Measurements from ENCODE around the gene PLA2G6. TPM values are rescaled to one million over a fixed set of nuclear protein-coding genes. Genes with fewer than 3 reads are reported as not detected.
"Not testable (repeated sequence)": the region's sequence is repeated elsewhere in the genome, so short reads cannot be mapped to it uniquely, and the experiment has no call there.

The PLA2G6 gene
- total RNA-seq, 5 donors from 2014 or later (not counting 1 experiment from before 2014, with no cell fraction given), result 93.6 to 197 (median 162) TPM

GRCh38 chr22:38153821-38154562 lies 27.6 kb downstream of the PLA2G6 start:
- Mint-ChIP-seq H3K36me3 (peaks cover 27% of the 10 kb centered on the region), H3K9me3 (no peaks in the 10 kb centered on the region), H3K4me1 (peaks cover 5 to 23% (median 18%) of the 10 kb centered on the region in 3 donors), H3K27me3 (no peaks in the 10 kb centered on the region), H3K27ac (no peak overlapping the region), H3K4me3 (no peak overlapping the region)
- ChIA-PET POLR2A (no interaction called here), CTCF (no interaction called here)
- Histone ChIP-seq H3K27me3 (replicated peaks in 1 of 2; ENCODE audit: control insufficient read depth in 2 of 2, extremely low read depth in 1 of 2, insufficient read depth in 2 of 2, low read length in 1 of 2) (no peaks in the 10 kb centered on the region), H3K9me3 (no peaks in the 10 kb centered on the region), H3K4me1 (ENCODE audit: control insufficient read depth in 1 of 2, extremely low read depth in 1 of 2, insufficient read depth in 2 of 2, low read length in 2 of 2) (no peaks in the 10 kb centered on the region), H3K36me3 (ENCODE audit: control insufficient read depth in 2 of 2, extremely low read depth in 1 of 2, insufficient read depth in 1 of 2, low read length in 1 of 2) (peaks cover 2 to 3% of the 10 kb centered on the region in 2 donors), H3K4me3 (ENCODE audit: control insufficient read depth in 1 of 2, extremely low read depth in 1 of 2, low read length in 1 of 2) (no peak overlapping the region), H3K27ac (ENCODE audit: low read length) (no peak overlapping the region)
- 88% methylated on average over 1 of the region's 4 CpGs for WGBS (ENCODE audit: insufficient coverage)
- ATAC-seq (replicated peaks in 1 of 4), result no peak
- no peak for DNase-seq

GRCh38 chr22:38151126-38151500 lies 30.5 kb downstream of the PLA2G6 start:
- no peaks in the 10 kb centered on the region for H3K27me3 ChIP-seq (replicated peaks in 1 of 2; ENCODE audit: control insufficient read depth in 2 of 2, extremely low read depth in 1 of 2, insufficient read depth in 2 of 2, low read length in 1 of 2)
- Mint-ChIP-seq H3K36me3 (peaks cover 28% of the 10 kb centered on the region), H3K27me3 (no peaks in the 10 kb centered on the region), H3K4me3 (no peak overlapping the region), H3K4me1 (peaks cover 20 to 24% (median 22%) of the 10 kb centered on the region in 3 donors), H3K9me3 (no peaks in the 10 kb centered on the region), H3K27ac (no peak overlapping the region)
- peaks cover 3 to 10% of the 10 kb centered on the region in 2 experiments for H3K4me1 ChIP-seq (ENCODE audit: control insufficient read depth in 1 of 2, extremely low read depth in 1 of 2, insufficient read depth in 2 of 2, low read length in 2 of 2)
- CTCF ChIA-PET, result no interaction called here
- DNase-seq, result no peak
- 98% methylated on average over 8 of the region's 8 CpGs for WGBS (ENCODE audit: insufficient coverage)
- ATAC-seq (replicated peaks in 1 of 4), result no peak
- no peak overlapping the region for H3K4me3 ChIP-seq (ENCODE audit: control insufficient read depth in 1 of 2, extremely low read depth in 1 of 2, low read length in 1 of 2)
- H3K36me3 ChIP-seq (ENCODE audit: control insufficient read depth in 2 of 2, extremely low read depth in 1 of 2, insufficient read depth in 1 of 2, low read length in 1 of 2), result peaks cover 2 to 3% of the 10 kb centered on the region in 2 donors
- H3K27ac ChIP-seq (ENCODE audit: low read length), result no peak overlapping the region
- POLR2A ChIA-PET, result interaction anchor here in 1 of 2 donors (0.6 kb wide), 1 partner anchor 16 kb away, joined by 3 read pairs; no protein-coding TSS in a partner anchor
- H3K9me3 ChIP-seq, result no peaks in the 10 kb centered on the region

DNA sequence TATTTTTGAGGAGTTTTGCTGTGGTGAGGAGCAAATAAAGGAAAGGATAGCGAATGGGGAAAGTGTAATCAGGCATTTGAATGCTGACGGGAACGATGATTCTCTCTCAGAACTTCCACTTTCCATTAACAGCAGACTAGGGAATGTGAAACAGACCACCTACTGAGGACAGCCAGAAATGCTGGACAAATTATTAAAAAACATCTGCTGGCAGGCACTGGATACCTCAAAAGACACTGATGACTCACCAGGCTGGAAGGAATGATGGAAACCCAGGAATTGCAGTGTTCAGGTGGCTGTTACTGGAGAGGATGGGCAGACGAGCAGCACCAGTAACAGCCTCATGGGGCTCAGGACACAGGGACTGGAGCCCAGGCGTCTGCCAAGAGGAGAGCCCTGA lies 33.4 kb downstream of the PLA2G6 start:
- peaks cover 23% of the 10 kb centered on the region for H3K36me3 Mint-ChIP-seq
- H3K27me3 ChIP-seq (replicated peaks in 1 of 2; ENCODE audit: control insufficient read depth in 2 of 2, extremely low read depth in 1 of 2, insufficient read depth in 2 of 2, low read length in 1 of 2), result no peaks in the 10 kb centered on the region
- H3K9me3 Mint-ChIP-seq, result no peaks in the 10 kb centered on the region
- H3K27ac Mint-ChIP-seq, result no peak overlapping the region
- 100% methylated on average over 2 of the region's 5 CpGs for WGBS (ENCODE audit: insufficient coverage)
- CTCF ChIA-PET, result no interaction called here
- peaks cover 3 to 21% of the 10 kb centered on the region in 2 experiments for H3K4me1 ChIP-seq (ENCODE audit: control insufficient read depth in 1 of 2, extremely low read depth in 1 of 2, insufficient read depth in 2 of 2, low read length in 2 of 2)
- DNase-seq, result no peak
- H3K27ac ChIP-seq (ENCODE audit: low read length), result no peak overlapping the region
- ATAC-seq (replicated peaks in 1 of 4), result no peak
- H3K27me3 Mint-ChIP-seq, result no peaks in the 10 kb centered on the region
- no peaks in the 10 kb centered on the region for H3K9me3 ChIP-seq
- peaks cover 22 to 24% (median 22%) of the 10 kb centered on the region in 3 donors for H3K4me1 Mint-ChIP-seq
- peaks cover 0 to 4% of the 10 kb centered on the region in 2 donors for H3K36me3 ChIP-seq (ENCODE audit: control insufficient read depth in 2 of 2, extremely low read depth in 1 of 2, insufficient read depth in 1 of 2, low read length in 1 of 2)
- no peak overlapping the region for H3K4me3 ChIP-seq (ENCODE audit: control insufficient read depth in 1 of 2, extremely low read depth in 1 of 2, low read length in 1 of 2)
- POLR2A ChIA-PET, result no interaction called here
- no peak overlapping the region for H3K4me3 Mint-ChIP-seq

DNA sequence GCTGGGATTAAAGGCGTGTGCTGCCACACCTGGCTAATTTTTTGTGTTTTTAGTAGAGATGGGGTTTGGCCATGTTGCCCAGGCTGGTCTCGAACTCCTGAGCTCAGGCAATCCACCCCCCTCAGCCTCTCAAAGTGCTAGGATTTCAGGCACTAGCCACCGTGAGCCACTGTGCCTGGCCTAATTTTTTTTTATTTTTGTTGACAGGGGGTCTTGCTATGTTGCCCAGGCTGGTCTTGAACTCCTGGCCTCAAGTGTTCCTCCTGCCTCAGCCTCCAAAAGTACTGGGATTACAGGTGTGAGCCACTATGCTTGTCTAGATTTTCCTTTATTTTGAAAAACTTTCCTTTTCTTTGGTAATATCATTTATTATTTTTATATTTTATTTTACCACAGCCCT lies 35.5 kb downstream of the PLA2G6 start:
- ATAC-seq (replicated peaks in 1 of 4); H3K9me3 Mint-ChIP-seq; H3K4me3 Mint-ChIP-seq; H3K9me3 ChIP-seq; CTCF ChIA-PET; POLR2A ChIA-PET; H3K27ac Mint-ChIP-seq; H3K27me3 ChIP-seq (replicated peaks in 1 of 2; ENCODE audit: control insufficient read depth in 2 of 2, extremely low read depth in 1 of 2, insufficient read depth in 2 of 2, low read length in 1 of 2); H3K36me3 ChIP-seq (ENCODE audit: control insufficient read depth in 2 of 2, extremely low read depth in 1 of 2, insufficient read depth in 1 of 2, low read length in 1 of 2); H3K27ac ChIP-seq (ENCODE audit: low read length); H3K27me3 Mint-ChIP-seq; H3K4me3 ChIP-seq (ENCODE audit: control insufficient read depth in 1 of 2, extremely low read depth in 1 of 2, low read length in 1 of 2); DNase-seq: not testable (repeated sequence)
- H3K36me3 Mint-ChIP-seq, result peaks cover 23% of the 10 kb centered on the region
- H3K4me1 Mint-ChIP-seq, result peaks cover 18 to 26% (median 25%) of the 10 kb centered on the region in 3 donors
- no CpG with 5 or more reads among the region's 3 CpGs for WGBS (ENCODE audit: insufficient coverage)
- peaks cover 3 to 27% of the 10 kb centered on the region in 2 experiments for H3K4me1 ChIP-seq (ENCODE audit: control insufficient read depth in 1 of 2, extremely low read depth in 1 of 2, insufficient read depth in 2 of 2, low read length in 2 of 2)

GRCh38 chr22:38144025-38144405 lies 37.6 kb downstream of the PLA2G6 start:
- WGBS (ENCODE audit: insufficient coverage), result 96% methylated on average over 5 of the region's 5 CpGs
- POLR2A ChIA-PET, result no interaction called here
- Histone ChIP-seq H3K9me3 (no peaks in the 10 kb centered on the region), H3K27ac (ENCODE audit: low read length) (peak overlapping the region; percentile 38), H3K4me3 (ENCODE audit: control insufficient read depth in 1 of 2, extremely low read depth in 1 of 2, low read length in 1 of 2) (no peak overlapping the region), H3K36me3 (ENCODE audit: control insufficient read depth in 2 of 2, extremely low read depth in 1 of 2, insufficient read depth in 1 of 2, low read length in 1 of 2) (peaks cover 9 to 10% of the 10 kb centered on the region in 2 donors), H3K4me1 (ENCODE audit: control insufficient read depth in 1 of 2, extremely low read depth in 1 of 2, insufficient read depth in 2 of 2, low read length in 2 of 2) (peaks cover 3 to 27% of the 10 kb centered on the region in 2 experiments), H3K27me3 (replicated peaks in 1 of 2; ENCODE audit: control insufficient read depth in 2 of 2, extremely low read depth in 1 of 2, insufficient read depth in 2 of 2, low read length in 1 of 2) (no peaks in the 10 kb centered on the region)
- Mint-ChIP-seq H3K4me1 (peaks cover 18 to 24% (median 23%) of the 10 kb centered on the region in 3 donors), H3K27me3 (no peaks in the 10 kb centered on the region), H3K9me3 (no peaks in the 10 kb centered on the region), H3K36me3 (peaks cover 26% of the 10 kb centered on the region), H3K27ac (no peak overlapping the region), H3K4me3 (no peak overlapping the region)
- no peak for ATAC-seq (replicated peaks in 1 of 4)
- CTCF ChIA-PET, result interaction anchor here in 1 of 2 donors (0.6 kb wide), 1 partner anchor 77 kb away, joined by 6 read pairs; no protein-coding TSS in a partner anchor
- peak in 1 of 35 experiments; percentile 7 for DNase-seq

DNA sequence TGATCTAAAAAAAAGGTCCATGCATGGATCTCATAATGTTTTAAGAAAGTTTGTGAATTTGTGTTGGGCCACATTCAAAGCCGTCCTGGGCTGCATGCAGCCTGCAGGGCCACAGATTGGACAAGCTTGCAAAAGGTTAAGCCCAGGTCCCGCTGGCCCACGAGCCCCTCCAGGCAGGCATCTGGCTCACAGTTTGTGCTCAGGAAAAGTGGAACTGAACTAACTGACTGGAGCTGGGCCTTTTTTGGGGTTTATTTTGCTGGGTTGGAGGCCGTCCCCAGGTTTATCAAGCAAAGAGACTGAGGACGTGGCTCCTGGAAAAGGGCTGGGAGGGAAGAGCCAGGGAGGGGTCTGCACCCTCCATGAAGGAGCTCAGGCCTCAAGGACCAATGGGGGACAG lies 39.0 kb downstream of the PLA2G6 start:
- Mint-ChIP-seq H3K4me3 (no peak overlapping the region), H3K9me3 (no peaks in the 10 kb centered on the region), H3K27ac (no peak overlapping the region), H3K27me3 (no peaks in the 10 kb centered on the region), H3K36me3 (peaks cover 28% of the 10 kb centered on the region), H3K4me1 (peaks cover 8 to 14% (median 13%) of the 10 kb centered on the region in 3 donors)
- Histone ChIP-seq H3K36me3 (ENCODE audit: control insufficient read depth in 2 of 2, extremely low read depth in 1 of 2, insufficient read depth in 1 of 2, low read length in 1 of 2) (peaks cover 13 to 16% of the 10 kb centered on the region in 2 donors), H3K4me1 (ENCODE audit: control insufficient read depth in 1 of 2, extremely low read depth in 1 of 2, insufficient read depth in 2 of 2, low read length in 2 of 2) (peaks cover 0 to 18% of the 10 kb centered on the region in 2 experiments), H3K9me3 (no peaks in the 10 kb centered on the region), H3K4me3 (ENCODE audit: control insufficient read depth in 1 of 2, extremely low read depth in 1 of 2, low read length in 1 of 2) (no peak overlapping the region), H3K27me3 (replicated peaks in 1 of 2; ENCODE audit: control insufficient read depth in 2 of 2, extremely low read depth in 1 of 2, insufficient read depth in 2 of 2, low read length in 1 of 2) (no peaks in the 10 kb centered on the region), H3K27ac (ENCODE audit: low read length) (no peak overlapping the region)
- POLR2A ChIA-PET, result interaction anchor here in 1 of 2 donors (0.8 kb wide), 1 partner anchor 906 kb away, joined by 3 read pairs; no protein-coding TSS in a partner anchor
- no peak for ATAC-seq (replicated peaks in 1 of 4)
- 95% methylated on average over 3 of the region's 5 CpGs for WGBS (ENCODE audit: insufficient coverage)
- CTCF ChIA-PET, result no interaction called here
- DNase-seq, result no peak
